ENCODE results near the gene EFHC2. TPM values are rescaled to one million over a fixed set of nuclear protein-coding genes. Genes with fewer than 3 reads are reported as not detected.
"Not testable (repeated sequence)": the region's sequence is repeated elsewhere in the genome, so short reads cannot be mapped to it uniquely, and the experiment has no call there.

Gene EFHC2
- total RNA-seq, 1 donor from 2014 or later, result under 0.01 TPM

DNA sequence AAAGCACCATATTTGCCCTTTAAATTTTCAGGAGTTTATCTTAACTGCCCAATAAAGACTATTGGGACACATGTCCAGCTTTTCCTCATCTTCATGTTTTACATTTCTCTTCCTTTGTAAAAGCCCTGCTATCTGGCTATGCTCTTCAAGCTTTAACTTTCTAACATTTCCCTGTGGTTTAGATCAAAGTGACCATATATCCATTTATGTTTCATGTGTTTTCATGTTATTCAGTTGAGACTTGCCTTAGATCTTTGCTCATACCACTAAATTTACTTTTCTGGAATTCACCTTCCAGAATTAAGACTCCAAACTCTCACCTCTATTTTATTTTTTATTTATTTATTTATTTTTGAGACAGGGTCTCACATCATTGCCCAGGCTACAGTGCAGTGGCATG lies 78.5 kb downstream of the EFHC2 start:
- no peak overlapping the region for H3K4me3 ChIP-seq (ENCODE audit: low read length in 3 of 3)
- H3K36me3 ChIP-seq (ENCODE audit: control insufficient read depth in 3 of 3, insufficient read depth in 3 of 3, low read length in 3 of 3), result no peaks in the 10 kb centered on the region
- H3K4me1 ChIP-seq (ENCODE audit: control insufficient read depth in 3 of 3, insufficient read depth in 3 of 3, low read length in 3 of 3), result no peaks in the 10 kb centered on the region
- no peaks in the 10 kb centered on the region for H3K9me3 ChIP-seq (ENCODE audit: control insufficient read depth in 3 of 3, low read length in 3 of 3)
- H3K27me3 ChIP-seq (ENCODE audit: control insufficient read depth in 3 of 3, insufficient read depth in 3 of 3, low read length in 3 of 3), result peaks cover 0 to 3% (median 0%) of the 10 kb centered on the region in 3 donors
- no peak overlapping the region for H3K9ac ChIP-seq (ENCODE audit: low read depth in 1 of 3, low read length in 3 of 3)
- no peak overlapping the region for H3K27ac ChIP-seq (ENCODE audit: low read depth, low read length)

- H3K27me3 ChIP-seq (ENCODE audit: control insufficient read depth in 3 of 3, insufficient read depth in 3 of 3, low read length in 3 of 3), result no peaks in the 10 kb centered on the region
Measured at GRCh38 chrX:44261286-44261685, 82.2 kb downstream of the EFHC2 start.

GRCh38 chrX:44260609-44261008 lies 82.9 kb downstream of the EFHC2 start:
- no peaks in the 10 kb centered on the region for H3K27me3 ChIP-seq (ENCODE audit: control insufficient read depth in 3 of 3, insufficient read depth in 3 of 3, low read length in 3 of 3)
- H3K27ac ChIP-seq (ENCODE audit: low read depth, low read length), result no peak overlapping the region
- no peaks in the 10 kb centered on the region for H3K4me1 ChIP-seq (ENCODE audit: control insufficient read depth in 3 of 3, insufficient read depth in 3 of 3, low read length in 3 of 3)
- H3K36me3 ChIP-seq (ENCODE audit: control insufficient read depth in 3 of 3, insufficient read depth in 3 of 3, low read length in 3 of 3), result no peaks in the 10 kb centered on the region
- H3K9ac ChIP-seq (ENCODE audit: low read depth in 1 of 3, low read length in 3 of 3), result no peak overlapping the region
- no peaks in the 10 kb centered on the region for H3K9me3 ChIP-seq (ENCODE audit: control insufficient read depth in 3 of 3, low read length in 3 of 3)
- no peak overlapping the region for H3K4me3 ChIP-seq (ENCODE audit: low read length in 3 of 3)

More at GRCh38 chrX:44261286-44261685, 82.2 kb downstream of the EFHC2 start:
- Histone ChIP-seq H3K4me1 (ENCODE audit: control insufficient read depth in 3 of 3, insufficient read depth in 3 of 3, low read length in 3 of 3) (no peaks in the 10 kb centered on the region), H3K4me3 (ENCODE audit: low read length in 3 of 3) (no peak overlapping the region), H3K9ac (ENCODE audit: low read depth in 1 of 3, low read length in 3 of 3) (no peak overlapping the region), H3K36me3 (ENCODE audit: control insufficient read depth in 3 of 3, insufficient read depth in 3 of 3, low read length in 3 of 3) (no peaks in the 10 kb centered on the region), H3K9me3 (ENCODE audit: control insufficient read depth in 3 of 3, low read length in 3 of 3) (no peaks in the 10 kb centered on the region), H3K27ac (ENCODE audit: low read depth, low read length) (no peak overlapping the region)

DNA sequence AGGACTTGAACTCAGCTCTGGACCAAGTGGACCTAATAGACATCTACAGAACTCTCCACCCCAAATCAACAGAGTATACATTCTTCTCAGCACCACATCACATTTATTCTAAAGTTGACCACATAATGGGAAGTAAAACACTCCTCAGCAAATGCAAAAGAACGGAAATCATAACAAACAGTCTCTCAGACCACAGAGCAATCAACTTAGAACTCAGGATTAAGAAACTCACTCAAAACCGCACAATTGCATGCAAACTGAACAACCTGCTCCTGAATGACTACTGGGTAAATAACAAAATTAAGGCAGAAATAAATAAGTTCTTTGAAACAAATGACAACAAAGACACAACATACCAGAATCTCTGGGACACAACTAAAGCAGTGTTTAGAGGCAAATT lies 87.7 kb downstream of the EFHC2 start:
- not testable (repeated sequence) for H3K4me3 ChIP-seq (ENCODE audit: low read length in 3 of 3); H3K27me3 ChIP-seq (ENCODE audit: control insufficient read depth in 3 of 3, insufficient read depth in 3 of 3, low read length in 3 of 3); H3K36me3 ChIP-seq (ENCODE audit: control insufficient read depth in 3 of 3, insufficient read depth in 3 of 3, low read length in 3 of 3); H3K9ac ChIP-seq (ENCODE audit: low read depth in 1 of 3, low read length in 3 of 3); H3K4me1 ChIP-seq (ENCODE audit: control insufficient read depth in 3 of 3, insufficient read depth in 3 of 3, low read length in 3 of 3); H3K9me3 ChIP-seq (ENCODE audit: control insufficient read depth in 3 of 3, low read length in 3 of 3); H3K27ac ChIP-seq (ENCODE audit: low read depth, low read length)

- Histone ChIP-seq H3K36me3 (ENCODE audit: control insufficient read depth in 3 of 3, insufficient read depth in 3 of 3, low read length in 3 of 3) (no peaks in the 10 kb centered on the region), H3K4me1 (ENCODE audit: control insufficient read depth in 3 of 3, insufficient read depth in 3 of 3, low read length in 3 of 3) (no peaks in the 10 kb centered on the region), H3K27me3 (ENCODE audit: control insufficient read depth in 3 of 3, insufficient read depth in 3 of 3, low read length in 3 of 3) (no peaks in the 10 kb centered on the region), H3K9ac (ENCODE audit: low read depth in 1 of 3, low read length in 3 of 3) (no peak overlapping the region), H3K4me3 (ENCODE audit: low read length in 3 of 3) (no peak overlapping the region), H3K9me3 (ENCODE audit: control insufficient read depth in 3 of 3, low read length in 3 of 3) (no peaks in the 10 kb centered on the region), H3K27ac (ENCODE audit: low read depth, low read length) (no peak overlapping the region)
Measured at GRCh38 chrX:44253575-44253942, 89.9 kb downstream of the EFHC2 start.

GRCh38 chrX:44252688-44253574 lies 90.5 kb downstream of the EFHC2 start:
- not testable (repeated sequence) for H3K27ac ChIP-seq (ENCODE audit: low read depth, low read length); H3K36me3 ChIP-seq (ENCODE audit: control insufficient read depth in 3 of 3, insufficient read depth in 3 of 3, low read length in 3 of 3); H3K4me1 ChIP-seq (ENCODE audit: control insufficient read depth in 3 of 3, insufficient read depth in 3 of 3, low read length in 3 of 3); H3K9ac ChIP-seq (ENCODE audit: low read depth in 1 of 3, low read length in 3 of 3); H3K27me3 ChIP-seq (ENCODE audit: control insufficient read depth in 3 of 3, insufficient read depth in 3 of 3, low read length in 3 of 3); H3K9me3 ChIP-seq (ENCODE audit: control insufficient read depth in 3 of 3, low read length in 3 of 3); H3K4me3 ChIP-seq (ENCODE audit: low read length in 3 of 3)

- Histone ChIP-seq H3K4me3 (ENCODE audit: low read length in 3 of 3) (no peak overlapping the region), H3K27ac (ENCODE audit: low read depth, low read length) (no peak overlapping the region), H3K4me1 (ENCODE audit: control insufficient read depth in 3 of 3, insufficient read depth in 3 of 3, low read length in 3 of 3) (no peaks in the 10 kb centered on the region), H3K27me3 (ENCODE audit: control insufficient read depth in 3 of 3, insufficient read depth in 3 of 3, low read length in 3 of 3) (peaks cover 0 to 3% (median 0%) of the 10 kb centered on the region in 3 donors), H3K9me3 (ENCODE audit: control insufficient read depth in 3 of 3, low read length in 3 of 3) (no peaks in the 10 kb centered on the region), H3K36me3 (ENCODE audit: control insufficient read depth in 3 of 3, insufficient read depth in 3 of 3, low read length in 3 of 3) (no peaks in the 10 kb centered on the region), H3K9ac (ENCODE audit: low read depth in 1 of 3, low read length in 3 of 3) (no peak overlapping the region)
Measured at GRCh38 chrX:44247468-44247867, 96.0 kb downstream of the EFHC2 start.

- H3K36me3 ChIP-seq (ENCODE audit: control insufficient read depth in 3 of 3, insufficient read depth in 3 of 3, low read length in 3 of 3), result no peaks in the 10 kb centered on the region
- H3K4me3 ChIP-seq (ENCODE audit: low read length in 3 of 3), result no peak overlapping the region
- H3K9ac ChIP-seq (ENCODE audit: low read depth in 1 of 3, low read length in 3 of 3), result no peak overlapping the region
- no peaks in the 10 kb centered on the region for H3K9me3 ChIP-seq (ENCODE audit: control insufficient read depth in 3 of 3, low read length in 3 of 3)
- no peak overlapping the region for H3K27ac ChIP-seq (ENCODE audit: low read depth, low read length)
- peaks cover 0 to 3% (median 0%) of the 10 kb centered on the region in 3 donors for H3K27me3 ChIP-seq (ENCODE audit: control insufficient read depth in 3 of 3, insufficient read depth in 3 of 3, low read length in 3 of 3)
- H3K4me1 ChIP-seq (ENCODE audit: control insufficient read depth in 3 of 3, insufficient read depth in 3 of 3, low read length in 3 of 3), result no peaks in the 10 kb centered on the region
Measured at GRCh38 chrX:44246826-44247225, 96.6 kb downstream of the EFHC2 start.

DNA sequence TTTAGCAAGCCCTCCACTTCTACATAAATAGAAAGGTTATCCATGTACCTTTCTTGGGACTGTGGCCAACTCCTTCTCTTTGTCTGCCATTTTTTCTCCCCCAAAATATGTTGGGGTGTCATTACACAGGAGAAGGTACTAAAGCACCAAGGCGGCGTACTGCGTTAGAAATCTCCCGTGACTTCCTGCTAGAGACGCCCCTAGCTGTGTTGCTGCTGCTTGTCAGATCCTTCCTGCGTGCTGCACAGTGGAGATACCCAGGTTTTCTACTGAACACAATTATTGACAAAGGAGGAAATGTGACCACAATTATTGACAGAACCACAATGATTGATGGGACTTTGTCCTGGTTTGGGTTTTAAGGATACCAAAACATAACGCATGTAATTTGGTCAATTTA lies 97.7 kb downstream of the EFHC2 start:
- peaks cover 0 to 3% (median 0%) of the 10 kb centered on the region in 3 donors for H3K27me3 ChIP-seq (ENCODE audit: control insufficient read depth in 3 of 3, insufficient read depth in 3 of 3, low read length in 3 of 3)
- no peaks in the 10 kb centered on the region for H3K36me3 ChIP-seq (ENCODE audit: control insufficient read depth in 3 of 3, insufficient read depth in 3 of 3, low read length in 3 of 3)

DNA sequence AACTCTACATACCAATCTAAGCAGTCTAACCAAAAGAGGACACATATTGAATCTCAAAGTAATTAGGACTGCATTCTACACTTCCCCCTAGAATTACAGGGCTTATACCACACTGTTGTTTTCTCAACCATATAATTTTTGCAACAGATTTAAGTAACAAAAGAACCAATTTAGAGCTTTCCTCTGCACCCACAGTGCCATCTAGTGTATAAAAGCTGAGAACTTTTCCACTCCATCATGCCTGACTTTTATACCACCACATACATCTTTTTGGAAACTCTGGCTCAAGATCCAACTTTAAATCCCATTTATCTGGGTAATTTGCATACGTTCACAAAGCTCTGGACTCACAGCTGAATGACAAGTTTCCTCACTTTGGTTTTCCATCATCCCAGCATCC lies 99.5 kb downstream of the EFHC2 start:
- H3K9ac ChIP-seq (ENCODE audit: low read depth in 1 of 3, low read length in 3 of 3), result no peak overlapping the region
- no peak overlapping the region for H3K4me3 ChIP-seq (ENCODE audit: low read length in 3 of 3)

More for the DNA sequence above, 97.7 kb downstream of the EFHC2 start:
- no peaks in the 10 kb centered on the region for H3K4me1 ChIP-seq (ENCODE audit: control insufficient read depth in 3 of 3, insufficient read depth in 3 of 3, low read length in 3 of 3)
- H3K9ac ChIP-seq (ENCODE audit: low read depth in 1 of 3, low read length in 3 of 3), result no peak overlapping the region
- H3K9me3 ChIP-seq (ENCODE audit: control insufficient read depth in 3 of 3, low read length in 3 of 3), result no peaks in the 10 kb centered on the region
- H3K27ac ChIP-seq (ENCODE audit: low read depth, low read length), result no peak overlapping the region
- H3K4me3 ChIP-seq (ENCODE audit: low read length in 3 of 3), result no peak overlapping the region

More for the DNA sequence above, 99.5 kb downstream of the EFHC2 start:
- Histone ChIP-seq H3K27ac (ENCODE audit: low read depth, low read length) (no peak overlapping the region), H3K36me3 (ENCODE audit: control insufficient read depth in 3 of 3, insufficient read depth in 3 of 3, low read length in 3 of 3) (no peaks in the 10 kb centered on the region), H3K9me3 (ENCODE audit: control insufficient read depth in 3 of 3, low read length in 3 of 3) (no peaks in the 10 kb centered on the region), H3K4me1 (ENCODE audit: control insufficient read depth in 3 of 3, insufficient read depth in 3 of 3, low read length in 3 of 3) (no peaks in the 10 kb centered on the region), H3K27me3 (ENCODE audit: control insufficient read depth in 3 of 3, insufficient read depth in 3 of 3, low read length in 3 of 3) (peaks cover 0 to 6% (median 0%) of the 10 kb centered on the region in 3 donors)

Data from skeletal muscle tissue (tissue), 4 donors.